ENCODE measurements around the gene SERPINB6. TPM values are rescaled to one million over a fixed set of nuclear protein-coding genes. Genes with fewer than 3 reads are reported as not detected.
"Not testable (repeated sequence)": the region's sequence is repeated elsewhere in the genome, so short reads cannot be mapped to it uniquely, and the experiment has no call there.

Gene SERPINB6
- polyA plus RNA-seq, 6 donors from 2014 or later: 30.2 to 90.6 (median 71.2) TPM

- DNase-seq; H3K36me3 Mint-ChIP-seq; H3K27me3 Mint-ChIP-seq; H3K9me3 Mint-ChIP-seq; ATAC-seq (ENCODE audit: low read depth in 2 of 2): not testable (repeated sequence)
- Mint-ChIP-seq H3K4me3 (peak overlapping the region in 7 of 8 donors; percentile 38 to 93 (median 85)), H3K4me1 (peaks cover 47 to 73% (median 55%) of the 10 kb centered on the region in 3 donors), H3K27ac (peak overlapping the region in 4 of 6 donors; percentile 89 to 95 (median 92))
Observed at GRCh38 chr6:2942116-2942515, 29.3 kb downstream of the SERPINB6 start.

DNA sequence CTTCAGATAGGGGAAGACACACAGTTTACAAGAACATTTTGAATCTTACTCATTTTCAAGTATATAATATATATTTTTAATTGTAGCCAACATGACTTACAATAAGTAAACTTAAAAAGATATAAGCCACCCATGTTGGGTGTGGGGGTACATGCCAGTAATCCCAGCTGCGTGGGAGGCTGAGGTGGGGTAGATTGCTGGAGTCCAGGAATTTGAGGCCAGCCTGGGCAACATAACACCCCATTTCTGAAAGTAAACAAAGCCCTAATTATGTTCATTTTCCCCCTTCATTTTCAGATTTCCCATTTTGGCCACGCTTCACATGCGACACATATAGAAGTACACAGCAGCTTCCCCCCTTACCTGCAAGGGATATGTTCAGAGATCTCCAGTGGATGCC, 30.5 kb downstream of the SERPINB6 start:
- Mint-ChIP-seq H3K36me3 (peaks cover 0 to 5% of the 10 kb centered on the region in 2 donors), H3K27ac (peak overlapping the region in 1 of 6 donors; percentile 89), H3K4me3 (peak overlapping the region in 3 of 8 donors; percentile 29 to 87 (median 70)), H3K9me3 (peaks cover 0 to 10% (median 0%) of the 10 kb centered on the region in 7 donors), H3K27me3 (no peaks in the 10 kb centered on the region), H3K4me1 (peaks cover 42 to 70% (median 48%) of the 10 kb centered on the region in 3 donors)
- DNase-seq: no peak
- ATAC-seq (ENCODE audit: low read depth in 2 of 2): no peak

DNA sequence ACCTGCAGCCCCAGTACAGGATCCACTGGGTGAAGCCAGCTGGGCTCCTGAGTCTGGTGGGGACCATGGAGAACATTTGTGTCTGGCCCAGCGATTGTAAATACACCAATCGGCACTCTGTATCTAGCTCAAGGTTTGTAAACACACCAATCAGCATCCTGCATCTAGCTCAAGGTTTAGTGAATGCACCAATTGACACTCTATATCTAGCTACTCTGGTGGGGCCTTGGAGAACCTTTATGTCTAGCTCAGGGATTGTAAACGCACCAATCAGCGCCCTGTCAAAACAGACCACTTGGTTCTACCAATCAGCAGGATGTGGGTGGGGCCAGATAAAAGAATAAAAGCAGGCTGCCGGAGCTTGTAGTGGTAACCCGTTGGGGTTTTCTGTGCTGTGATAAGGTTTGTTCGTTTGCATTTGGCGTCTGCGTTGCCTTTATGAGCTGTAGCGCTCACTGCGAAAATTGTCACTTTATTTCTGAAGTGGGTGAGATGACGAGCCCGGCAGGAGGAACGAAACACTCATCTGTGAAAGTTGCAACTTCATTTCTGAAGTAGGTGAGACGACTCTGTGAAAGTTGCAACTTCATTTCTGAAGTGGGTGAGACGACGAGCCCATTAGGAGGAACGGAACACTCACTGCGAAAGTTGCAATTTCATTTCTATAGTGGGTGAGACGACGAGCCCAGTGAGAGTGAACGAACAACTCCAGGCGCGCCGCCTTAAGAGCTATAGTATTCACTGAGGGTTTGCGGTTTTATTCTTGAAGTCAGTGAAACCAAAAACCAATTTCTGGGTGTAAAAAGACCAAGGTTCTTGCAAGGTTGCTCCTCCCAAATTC, 31.1 kb downstream of the SERPINB6 start:
- Mint-ChIP-seq H3K36me3 (peaks cover 0 to 5% of the 10 kb centered on the region in 2 donors), H3K9me3 (peaks cover 0 to 10% (median 0%) of the 10 kb centered on the region in 7 donors), H3K4me1 (peaks cover 36 to 64% (median 44%) of the 10 kb centered on the region in 3 donors), H3K27ac (peak overlapping the region in 4 of 6 donors; percentile 72 to 89 (median 82)), H3K27me3 (no peaks in the 10 kb centered on the region), H3K4me3 (peak overlapping the region; percentile 70 to 88 (median 83))
- DNase-seq (no peak), ATAC-seq (ENCODE audit: low read depth in 2 of 2) (peak; percentile 45 to 61)

- ATAC-seq (ENCODE audit: low read depth in 2 of 2): no peak
- Mint-ChIP-seq H3K4me1 (peaks cover 29 to 57% (median 36%) of the 10 kb centered on the region in 3 donors), H3K27ac (peak overlapping the region in 2 of 6 donors; percentile 61 to 69), H3K27me3 (no peaks in the 10 kb centered on the region), H3K9me3 (peaks cover 0 to 10% (median 0%) of the 10 kb centered on the region in 7 donors), H3K4me3 (no peak overlapping the region), H3K36me3 (peaks cover 0 to 5% of the 10 kb centered on the region in 2 donors)
- DNase-seq: no peak
Observed at GRCh38 chr6:2939315-2940009, 31.9 kb downstream of the SERPINB6 start.

DNA sequence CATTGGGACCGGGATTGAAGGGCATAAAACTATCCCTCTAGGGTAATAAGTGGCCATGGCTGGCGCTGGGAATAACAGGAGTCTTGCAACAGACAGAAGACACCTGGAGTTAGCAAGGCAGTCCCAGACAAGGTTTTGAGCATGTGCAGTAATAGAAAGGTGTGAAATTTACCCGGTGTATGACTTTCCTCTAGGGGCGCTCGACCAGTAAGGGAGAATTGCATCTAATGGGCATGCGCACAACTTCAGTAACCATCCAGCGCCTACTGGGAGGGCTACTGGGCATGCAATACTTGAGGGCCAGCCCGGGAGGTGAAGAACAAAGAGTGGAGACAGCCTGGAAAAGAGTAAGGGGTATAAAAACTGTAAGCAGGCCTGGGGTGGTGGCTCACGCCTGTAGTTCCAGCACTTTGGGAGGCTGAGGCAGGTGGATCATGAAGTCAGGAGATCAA, 32.7 kb downstream of the SERPINB6 start:
- DNase-seq: no peak
- H3K4me3 Mint-ChIP-seq: peak overlapping the region in 1 of 8 donors; percentile 69
- H3K4me1 Mint-ChIP-seq: peaks cover 24 to 50% (median 35%) of the 10 kb centered on the region in 3 donors
- H3K9me3 Mint-ChIP-seq: peaks cover 0 to 10% (median 0%) of the 10 kb centered on the region in 7 donors
- no peak for ATAC-seq (ENCODE audit: low read depth in 2 of 2)
- no peak overlapping the region for H3K27ac Mint-ChIP-seq
- peaks cover 0 to 5% of the 10 kb centered on the region in 2 donors for H3K36me3 Mint-ChIP-seq
- no peaks in the 10 kb centered on the region for H3K27me3 Mint-ChIP-seq

GRCh38 chr6:2938004-2938631, 33.2 kb downstream of the SERPINB6 start:
- Mint-ChIP-seq H3K27me3 (no peaks in the 10 kb centered on the region), H3K4me1 (peaks cover 18 to 45% (median 30%) of the 10 kb centered on the region in 3 donors), H3K36me3 (peaks cover 0 to 5% of the 10 kb centered on the region in 2 donors), H3K9me3 (peaks cover 0 to 10% (median 0%) of the 10 kb centered on the region in 7 donors), H3K27ac (no peak overlapping the region), H3K4me3 (peak overlapping the region in 1 of 8 donors; percentile 30)
- no peak for DNase-seq
- no peak for ATAC-seq (ENCODE audit: low read depth in 2 of 2)

DNA sequence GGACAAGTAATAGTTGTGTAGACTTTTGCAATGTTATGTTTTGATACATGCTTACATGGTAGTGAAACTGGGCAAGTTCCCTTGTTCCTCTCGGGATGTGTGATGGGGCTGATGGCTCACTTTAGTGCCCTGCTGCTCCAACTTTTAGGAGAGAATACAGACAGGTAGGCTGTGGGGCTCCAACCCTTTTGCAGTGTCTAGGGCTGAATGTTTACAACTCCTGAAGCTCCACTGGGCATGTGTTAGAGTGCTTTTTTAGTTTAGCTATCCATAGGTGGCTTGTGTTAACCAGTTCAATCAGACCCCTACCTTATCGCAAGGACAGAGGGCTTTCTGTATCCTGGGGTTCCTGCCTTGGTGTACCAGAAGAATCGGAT, 33.8 kb downstream of the SERPINB6 start:
- DNase-seq (no peak), ATAC-seq (ENCODE audit: low read depth in 2 of 2) (no peak)
- peak overlapping the region in 1 of 6 donors; percentile 42 for H3K27ac Mint-ChIP-seq
- peaks cover 13 to 40% (median 25%) of the 10 kb centered on the region in 3 donors for H3K4me1 Mint-ChIP-seq
- H3K4me3 Mint-ChIP-seq: peak overlapping the region in 1 of 8 donors; percentile 25
- no peaks in the 10 kb centered on the region for H3K27me3 Mint-ChIP-seq
- peaks cover 0 to 5% of the 10 kb centered on the region in 2 donors for H3K36me3 Mint-ChIP-seq
- peaks cover 0 to 10% (median 0%) of the 10 kb centered on the region in 7 donors for H3K9me3 Mint-ChIP-seq

DNA sequence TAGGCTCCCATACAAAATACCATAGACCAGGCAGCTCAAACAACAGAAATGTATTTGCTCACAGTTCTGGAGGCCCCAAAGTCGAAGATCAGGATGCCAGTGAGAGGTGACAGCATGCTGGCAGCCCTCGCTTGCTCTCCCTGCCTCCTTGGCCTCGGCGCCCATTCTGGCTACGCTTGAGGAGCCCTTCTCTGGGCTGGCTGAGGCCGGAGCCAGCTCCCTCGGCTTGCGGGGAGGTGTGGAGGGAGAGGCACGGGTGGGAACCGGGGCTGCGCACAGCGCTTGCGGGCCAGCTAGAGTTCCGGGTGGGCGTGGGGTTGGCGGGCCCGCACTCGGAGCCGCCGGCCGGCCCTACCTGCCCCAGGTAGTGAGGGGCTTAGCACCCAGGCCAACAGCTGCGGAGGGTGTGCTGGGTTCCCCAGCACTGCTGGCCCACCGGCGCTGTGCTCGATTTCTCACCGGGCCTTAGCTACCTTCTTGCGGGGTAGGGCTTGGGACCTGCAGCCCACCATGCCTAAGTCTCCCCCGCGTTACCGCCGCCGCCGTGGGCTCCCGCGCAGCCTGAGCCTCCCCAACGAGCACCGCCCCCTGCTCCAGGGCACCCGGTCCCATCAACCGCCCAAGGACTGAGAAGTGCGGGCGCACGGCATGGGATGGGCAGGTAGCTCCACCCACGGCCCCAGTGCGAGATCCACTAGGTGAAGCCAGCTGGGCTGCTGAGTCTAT, 35.6 kb downstream of the SERPINB6 start:
- ATAC-seq (ENCODE audit: low read depth in 2 of 2) (no peak), DNase-seq (no peak)
- H3K36me3 Mint-ChIP-seq: peaks cover 0 to 5% of the 10 kb centered on the region in 2 donors
- H3K9me3 Mint-ChIP-seq: peaks cover 0 to 10% (median 0%) of the 10 kb centered on the region in 7 donors
- peaks cover 16 to 34% (median 22%) of the 10 kb centered on the region in 3 donors for H3K4me1 Mint-ChIP-seq
- peak overlapping the region in 1 of 8 donors; percentile 7 for H3K4me3 Mint-ChIP-seq
- no peak overlapping the region for H3K27ac Mint-ChIP-seq
- no peaks in the 10 kb centered on the region for H3K27me3 Mint-ChIP-seq

- ATAC-seq (ENCODE audit: low read depth in 2 of 2) (no peak), DNase-seq (no peak)
- Mint-ChIP-seq H3K27ac (no peak overlapping the region), H3K4me3 (no peak overlapping the region), H3K4me1 (peaks cover 11 to 29% (median 17%) of the 10 kb centered on the region in 3 donors), H3K9me3 (peaks cover 0 to 10% (median 3%) of the 10 kb centered on the region in 7 donors), H3K27me3 (no peaks in the 10 kb centered on the region), H3K36me3 (peaks cover 0 to 5% of the 10 kb centered on the region in 2 donors)
Observed at GRCh38 chr6:2934057-2934456, 37.3 kb downstream of the SERPINB6 start.

GRCh38 chr6:2932911-2933310, 38.5 kb downstream of the SERPINB6 start:
- not testable (repeated sequence) for H3K36me3 Mint-ChIP-seq; DNase-seq; H3K27ac Mint-ChIP-seq; H3K4me3 Mint-ChIP-seq; ATAC-seq (ENCODE audit: low read depth in 2 of 2); H3K27me3 Mint-ChIP-seq
- peaks cover 0 to 18% (median 5%) of the 10 kb centered on the region in 7 donors for H3K9me3 Mint-ChIP-seq
- H3K4me1 Mint-ChIP-seq: peaks cover 11 to 28% (median 17%) of the 10 kb centered on the region in 3 donors

DNA sequence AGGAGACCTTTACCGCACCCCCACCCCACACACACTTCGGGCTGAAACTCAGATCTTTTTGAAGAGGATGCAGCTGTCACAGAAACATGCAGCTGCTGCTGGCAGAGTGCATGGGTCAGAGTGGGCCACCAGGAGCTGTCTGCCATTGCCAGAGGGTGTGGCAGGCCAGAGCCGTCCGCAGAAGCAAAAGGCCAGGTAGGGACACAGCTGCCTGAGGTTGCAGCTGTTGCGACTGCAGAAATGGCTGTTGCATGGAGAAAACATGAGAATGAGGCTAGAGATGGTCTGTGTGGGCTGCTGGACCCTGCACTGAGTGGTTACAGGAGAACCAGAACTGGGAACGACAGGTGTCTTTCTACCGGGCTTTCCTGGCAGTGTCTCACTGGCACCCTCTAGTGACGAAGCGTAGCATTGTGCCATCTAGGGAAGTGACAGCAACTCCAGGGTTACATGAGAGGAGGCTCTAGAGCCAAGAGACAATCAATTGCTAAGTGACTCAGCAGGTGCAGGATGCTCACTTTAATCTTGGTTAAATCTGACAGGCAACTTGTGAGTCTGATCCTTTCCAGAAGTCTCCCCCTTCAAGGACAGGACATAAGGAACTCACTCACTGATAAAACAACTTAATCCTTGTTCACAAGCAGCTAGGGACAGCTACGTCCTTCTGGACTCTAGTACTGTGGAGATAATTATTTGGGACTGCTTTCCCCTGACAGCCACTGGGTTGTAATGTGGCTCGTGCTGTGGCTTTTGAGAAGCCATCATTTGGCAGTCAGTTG, 39.2 kb downstream of the SERPINB6 start:
- DNase-seq (peak; percentile 80), ATAC-seq (ENCODE audit: low read depth in 2 of 2) (peak; percentile 97 to 98)
- H3K9me3 Mint-ChIP-seq: peaks cover 0 to 18% (median 5%) of the 10 kb centered on the region in 7 donors
- peak overlapping the region in 7 of 8 donors; percentile 58 to 86 (median 69) for H3K4me3 Mint-ChIP-seq
- H3K27ac Mint-ChIP-seq: peak overlapping the region in 3 of 6 donors; percentile 17 to 52 (median 36)
- no peaks in the 10 kb centered on the region for H3K27me3 Mint-ChIP-seq
- H3K4me1 Mint-ChIP-seq: peaks cover 11 to 21% (median 16%) of the 10 kb centered on the region in 3 donors
- peaks cover 0 to 5% of the 10 kb centered on the region in 2 donors for H3K36me3 Mint-ChIP-seq

DNA sequence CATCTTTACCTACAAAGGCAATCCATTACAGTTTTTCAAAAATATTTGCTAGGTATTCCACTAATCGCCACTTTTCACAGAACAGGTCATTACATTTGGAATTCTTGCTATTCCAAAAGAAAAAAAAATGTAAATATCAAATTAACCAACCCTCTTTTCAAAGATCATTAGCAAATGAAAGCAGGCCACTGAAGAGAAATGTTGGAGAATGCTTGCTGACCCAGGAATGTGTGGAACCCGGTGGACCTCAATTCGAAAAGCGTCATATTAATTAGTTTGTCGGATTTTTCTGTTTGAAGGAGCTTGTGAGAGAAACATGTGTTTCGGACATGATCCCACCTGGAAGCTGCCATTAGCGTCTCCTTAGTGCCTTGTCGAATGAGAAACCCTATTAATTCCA, 40.3 kb downstream of the SERPINB6 start:
- no peaks in the 10 kb centered on the region for H3K36me3 Mint-ChIP-seq
- no peak overlapping the region for H3K27ac Mint-ChIP-seq
- H3K4me3 Mint-ChIP-seq: no peak overlapping the region
- no peaks in the 10 kb centered on the region for H3K27me3 Mint-ChIP-seq
- DNase-seq (no peak), ATAC-seq (ENCODE audit: low read depth in 2 of 2) (no peak)
- peaks cover 11% of the 10 kb centered on the region in 3 donors for H3K4me1 Mint-ChIP-seq
- H3K9me3 Mint-ChIP-seq: peaks cover 0 to 12% (median 5%) of the 10 kb centered on the region in 7 donors

All from naive B cell (primary cell).